ENCODE results near the gene KCTD3. TPM values are rescaled to one million over a fixed set of nuclear protein-coding genes. Genes with fewer than 3 reads are reported as not detected.
A peak's percentile ranks its signal among the peaks of the same experiment; 100 is the strongest.

KCTD3 gene
- polyA plus RNA-seq, 3 donors: 5.9 to 8.7 (median 6.7) TPM

GRCh38 chr1:215542301-215542700 lies 24.8 kb upstream of the KCTD3 start:
- Histone ChIP-seq H3K9me3 (replicated peaks in 1 of 2; ENCODE audit: control insufficient read depth in 1 of 2, insufficient read depth in 1 of 2, low read length in 2 of 2) (no peaks in the 10 kb centered on the region), H3K79me2 (ENCODE audit: insufficient read depth, low read length) (no peaks in the 10 kb centered on the region), H2AFZ (ENCODE audit: insufficient read depth, low read depth, low read length, poor library complexity, severe bottlenecking) (no peak overlapping the region), H3K4me2 (replicated peaks; ENCODE audit: extremely low read depth, low read length, poor library complexity, severe bottlenecking) (no peak overlapping the region), H3K4me3 (replicated peaks in 1 of 3; ENCODE audit: low read depth in 2 of 3, low read length in 3 of 3) (no peak overlapping the region), H4K20me1 (ENCODE audit: insufficient read depth, low read length) (no peaks in the 10 kb centered on the region), H3K9ac (ENCODE audit: insufficient read depth, low read length, poor library complexity, severe bottlenecking) (no peak overlapping the region), H3K36me3 (replicated peaks in 1 of 2; ENCODE audit: control insufficient read depth in 1 of 2, insufficient read depth in 2 of 2, low read length in 2 of 2) (no peaks in the 10 kb centered on the region), H3K4me1 (ENCODE audit: control insufficient read depth in 1 of 2, insufficient read depth in 2 of 2, low read length in 2 of 2) (peaks cover 10 to 11% of the 10 kb centered on the region in 2 donors), H3K27me3 (ENCODE audit: control insufficient read depth in 2 of 2, insufficient read depth in 2 of 2, low read length in 2 of 2) (no peaks in the 10 kb centered on the region), H3K27ac (ENCODE audit: low read depth in 1 of 2, low read length in 2 of 2) (no peak overlapping the region)
- Mint-ChIP-seq H3K27me3 (ENCODE audit: low read depth in 3 of 3) (peaks cover 0 to 2% (median 1%) of the 10 kb centered on the region in 3 donors), H3K4me3 (no peak overlapping the region), H3K36me3 (no peaks in the 10 kb centered on the region), H3K27ac (no peak overlapping the region), H3K9me3 (peaks cover 0 to 4% (median 0%) of the 10 kb centered on the region in 7 donors), H3K4me1 (peaks cover 11% of the 10 kb centered on the region)
- intact Hi-C loops (cut with micrococcal nuclease): no loop called here
- WGBS (ENCODE audit: insufficient coverage): no CpG with 5 or more reads among the region's 1 CpG
- no peak for DNase-seq
- TF ChIP-seq CTCF (IDR thresholded peaks at IDR 0.05): no peak

- Histone ChIP-seq H4K20me1 (ENCODE audit: insufficient read depth, low read length) (no peaks in the 10 kb centered on the region), H3K36me3 (replicated peaks in 1 of 2; ENCODE audit: control insufficient read depth in 1 of 2, insufficient read depth in 2 of 2, low read length in 2 of 2) (no peaks in the 10 kb centered on the region), H3K9ac (ENCODE audit: insufficient read depth, low read length, poor library complexity, severe bottlenecking) (no peak overlapping the region), H3K27me3 (ENCODE audit: control insufficient read depth in 2 of 2, insufficient read depth in 2 of 2, low read length in 2 of 2) (no peaks in the 10 kb centered on the region), H3K4me1 (ENCODE audit: control insufficient read depth in 1 of 2, insufficient read depth in 2 of 2, low read length in 2 of 2) (peaks cover 10 to 11% of the 10 kb centered on the region in 2 donors), H3K79me2 (ENCODE audit: insufficient read depth, low read length) (no peaks in the 10 kb centered on the region), H3K4me2 (replicated peaks; ENCODE audit: extremely low read depth, low read length, poor library complexity, severe bottlenecking) (peak overlapping the region; percentile 30), H2AFZ (ENCODE audit: insufficient read depth, low read depth, low read length, poor library complexity, severe bottlenecking) (peak overlapping the region; percentile 69), H3K4me3 (replicated peaks in 1 of 3; ENCODE audit: low read depth in 2 of 3, low read length in 3 of 3) (no peak overlapping the region), H3K9me3 (replicated peaks in 1 of 2; ENCODE audit: control insufficient read depth in 1 of 2, insufficient read depth in 1 of 2, low read length in 2 of 2) (no peaks in the 10 kb centered on the region), H3K27ac (ENCODE audit: low read depth in 1 of 2, low read length in 2 of 2) (peak overlapping the region in 1 of 2 donors; percentile 49)
- DNase-seq: peak in 2 of 3 donors; percentile 28 to 37
- Mint-ChIP-seq H3K9me3 (peaks cover 0 to 4% (median 0%) of the 10 kb centered on the region in 7 donors), H3K4me3 (peak overlapping the region in 1 of 2 donors; percentile 59), H3K36me3 (no peaks in the 10 kb centered on the region), H3K27ac (peak overlapping the region in 3 of 7 donors; percentile 35 to 69 (median 61)), H3K4me1 (peaks cover 11% of the 10 kb centered on the region), H3K27me3 (ENCODE audit: low read depth in 3 of 3) (peaks cover 0 to 4% (median 1%) of the 10 kb centered on the region in 3 donors)
- no peak for TF ChIP-seq CTCF (IDR thresholded peaks at IDR 0.05)
- intact Hi-C loops (cut with micrococcal nuclease): no loop called here
- WGBS (ENCODE audit: insufficient coverage): no CpG with 5 or more reads among the region's 2 CpGs
Measured at GRCh38 chr1:215543191-215543606, 23.9 kb upstream of the KCTD3 start.

Data from CD14-positive monocyte (primary cell).